Activated T-cell treated with anti-CD3 and anti-CD28 coated beads, Interleukin-2, amount 50 U/mL, for 1 hour (primary cell): ENCODE measurements around the gene PAN2.
"Not testable (repeated sequence)": the region's sequence is repeated elsewhere in the genome, so short reads cannot be mapped to it uniquely, and the experiment has no call there.

Experiments
- DNase-seq: peaks from one replicate; pipeline ENCODE4 v3.0.0-alpha.2; 2020

PAN2 gene, protein sequence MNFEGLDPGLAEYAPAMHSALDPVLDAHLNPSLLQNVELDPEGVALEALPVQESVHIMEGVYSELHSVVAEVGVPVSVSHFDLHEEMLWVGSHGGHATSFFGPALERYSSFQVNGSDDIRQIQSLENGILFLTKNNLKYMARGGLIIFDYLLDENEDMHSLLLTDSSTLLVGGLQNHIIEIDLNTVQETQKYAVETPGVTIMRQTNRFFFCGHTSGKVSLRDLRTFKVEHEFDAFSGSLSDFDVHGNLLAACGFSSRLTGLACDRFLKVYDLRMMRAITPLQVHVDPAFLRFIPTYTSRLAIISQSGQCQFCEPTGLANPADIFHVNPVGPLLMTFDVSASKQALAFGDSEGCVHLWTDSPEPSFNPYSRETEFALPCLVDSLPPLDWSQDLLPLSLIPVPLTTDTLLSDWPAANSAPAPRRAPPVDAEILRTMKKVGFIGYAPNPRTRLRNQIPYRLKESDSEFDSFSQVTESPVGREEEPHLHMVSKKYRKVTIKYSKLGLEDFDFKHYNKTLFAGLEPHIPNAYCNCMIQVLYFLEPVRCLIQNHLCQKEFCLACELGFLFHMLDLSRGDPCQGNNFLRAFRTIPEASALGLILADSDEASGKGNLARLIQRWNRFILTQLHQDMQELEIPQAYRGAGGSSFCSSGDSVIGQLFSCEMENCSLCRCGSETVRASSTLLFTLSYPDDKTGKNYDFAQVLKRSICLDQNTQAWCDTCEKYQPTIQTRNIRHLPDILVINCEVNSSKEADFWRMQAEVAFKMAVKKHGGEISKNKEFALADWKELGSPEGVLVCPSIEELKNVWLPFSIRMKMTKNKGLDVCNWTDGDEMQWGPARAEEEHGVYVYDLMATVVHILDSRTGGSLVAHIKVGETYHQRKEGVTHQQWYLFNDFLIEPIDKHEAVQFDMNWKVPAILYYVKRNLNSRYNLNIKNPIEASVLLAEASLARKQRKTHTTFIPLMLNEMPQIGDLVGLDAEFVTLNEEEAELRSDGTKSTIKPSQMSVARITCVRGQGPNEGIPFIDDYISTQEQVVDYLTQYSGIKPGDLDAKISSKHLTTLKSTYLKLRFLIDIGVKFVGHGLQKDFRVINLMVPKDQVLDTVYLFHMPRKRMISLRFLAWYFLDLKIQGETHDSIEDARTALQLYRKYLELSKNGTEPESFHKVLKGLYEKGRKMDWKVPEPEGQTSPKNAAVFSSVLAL

DNA sequence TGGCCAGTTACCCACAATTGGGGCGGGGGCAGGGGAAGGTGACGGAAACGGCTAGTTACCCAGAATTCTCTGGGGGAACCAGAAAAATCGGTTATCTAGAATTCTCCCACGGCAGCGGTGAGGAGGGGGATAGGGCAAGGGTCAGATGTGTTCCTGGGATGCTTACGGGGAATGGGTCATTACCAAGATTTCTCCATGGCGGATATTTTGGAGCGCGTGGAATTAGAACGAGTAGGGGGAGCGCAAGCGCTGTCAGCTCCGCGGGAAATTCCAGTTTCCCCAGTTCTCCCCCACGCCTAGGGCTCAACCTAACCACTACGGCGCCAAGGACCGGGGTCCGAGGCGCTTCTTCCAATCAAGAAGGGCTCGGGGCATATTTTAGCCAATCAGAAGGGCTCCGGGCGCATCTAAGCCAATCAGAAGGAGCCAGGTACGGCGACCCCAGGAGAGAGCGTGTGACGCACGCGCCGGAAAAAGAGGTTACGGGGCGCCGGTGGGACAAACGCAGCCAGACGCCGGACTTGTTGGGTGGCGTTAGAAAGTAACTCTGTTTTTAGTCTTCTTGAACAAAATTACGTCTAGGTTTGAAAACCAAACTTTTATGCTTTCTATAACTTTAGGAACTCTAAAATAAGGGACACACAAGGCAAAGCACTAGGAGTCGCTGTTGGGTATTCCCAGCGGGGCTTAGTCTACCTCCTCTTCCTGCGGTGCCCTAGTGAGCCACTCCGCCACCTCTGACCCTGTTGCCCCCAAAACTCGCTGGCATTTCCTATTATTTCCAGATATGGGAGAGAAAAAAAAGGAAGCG lies at the start of gene PAN2:
Gene PAN2 (minus strand): TSS at position 322 of the 811 bp plus-strand sequence. CDS start 906 bp downstream, outside the sequence.
- peak; percentile 89 for DNase-seq

DNA sequence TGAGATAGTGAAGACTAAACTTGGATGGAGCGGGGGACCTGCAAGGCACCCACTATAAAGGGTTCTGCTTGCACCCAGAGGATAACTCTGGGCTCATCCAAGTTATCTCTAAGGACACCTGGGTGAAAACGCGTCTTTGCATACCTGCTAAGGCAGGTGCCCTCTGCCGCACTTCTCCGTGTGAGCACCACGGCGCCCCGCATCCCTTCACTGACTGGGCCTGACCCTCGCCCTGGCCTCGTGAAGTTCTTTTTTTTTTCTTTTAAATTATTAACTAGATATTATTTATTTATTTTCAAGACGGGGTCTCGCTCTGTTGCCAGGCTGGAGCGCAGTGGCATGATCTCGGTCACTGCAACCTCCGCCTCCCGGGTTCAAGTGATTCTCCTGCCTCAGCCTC lies 48.8 kb upstream of the PAN2 start:
- no peak for DNase-seq

GRCh38 chr12:56377989-56378316 lies 44.2 kb upstream of the PAN2 start:
- DNase-seq: no peak

- DNase-seq: no peak
Observed at GRCh38 chr12:56377310-56377988, 43.6 kb upstream of the PAN2 start.

DNA sequence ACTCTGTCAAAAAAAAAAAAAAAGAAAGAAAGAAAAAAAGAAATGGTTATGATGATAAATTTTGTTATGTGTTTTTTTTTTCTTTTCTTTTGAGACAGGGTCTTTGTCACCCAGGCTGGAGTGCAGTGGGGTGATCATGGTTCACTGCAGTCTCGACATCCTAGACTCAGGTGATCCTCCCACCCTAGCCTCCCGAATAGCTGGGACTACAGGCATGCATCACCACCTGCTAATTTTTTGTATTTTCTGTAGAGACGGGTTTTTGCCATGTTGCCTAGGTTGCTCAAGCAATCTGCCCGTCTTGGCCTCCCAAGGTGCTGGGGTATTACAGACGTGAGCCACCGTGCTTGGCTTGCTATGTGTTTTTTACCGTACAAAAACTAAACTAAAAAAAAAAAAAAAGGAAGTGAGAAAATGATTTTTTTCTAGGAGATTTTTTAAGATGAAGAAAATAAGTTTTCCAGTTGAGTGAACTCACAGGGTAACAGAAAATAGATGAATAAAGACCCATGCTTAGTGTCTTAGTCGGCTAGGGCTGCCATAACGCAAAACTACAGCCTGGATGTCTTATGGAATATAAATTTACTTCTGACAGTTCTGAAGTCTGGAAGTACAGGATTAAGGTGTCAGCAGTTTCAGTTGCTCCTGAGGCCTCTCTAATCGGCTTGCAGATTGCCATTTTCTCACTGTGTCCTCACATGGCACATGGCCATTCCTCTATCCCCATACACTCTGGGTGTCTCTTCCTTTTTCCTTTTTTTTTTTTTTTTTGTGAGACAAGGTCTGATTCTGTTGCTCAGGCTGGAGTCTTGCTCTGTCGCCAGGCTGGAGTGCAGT lies 42.0 kb upstream of the PAN2 start:
- DNase-seq: no peak

- DNase-seq: no peak
Observed at GRCh38 chr12:56374726-56375597, 41.2 kb upstream of the PAN2 start.

- DNase-seq: no peak
Observed at GRCh38 chr12:56373515-56373914, 39.7 kb upstream of the PAN2 start.

GRCh38 chr12:56366948-56367347 lies 33.1 kb upstream of the PAN2 start:
- no peak for DNase-seq

DNA sequence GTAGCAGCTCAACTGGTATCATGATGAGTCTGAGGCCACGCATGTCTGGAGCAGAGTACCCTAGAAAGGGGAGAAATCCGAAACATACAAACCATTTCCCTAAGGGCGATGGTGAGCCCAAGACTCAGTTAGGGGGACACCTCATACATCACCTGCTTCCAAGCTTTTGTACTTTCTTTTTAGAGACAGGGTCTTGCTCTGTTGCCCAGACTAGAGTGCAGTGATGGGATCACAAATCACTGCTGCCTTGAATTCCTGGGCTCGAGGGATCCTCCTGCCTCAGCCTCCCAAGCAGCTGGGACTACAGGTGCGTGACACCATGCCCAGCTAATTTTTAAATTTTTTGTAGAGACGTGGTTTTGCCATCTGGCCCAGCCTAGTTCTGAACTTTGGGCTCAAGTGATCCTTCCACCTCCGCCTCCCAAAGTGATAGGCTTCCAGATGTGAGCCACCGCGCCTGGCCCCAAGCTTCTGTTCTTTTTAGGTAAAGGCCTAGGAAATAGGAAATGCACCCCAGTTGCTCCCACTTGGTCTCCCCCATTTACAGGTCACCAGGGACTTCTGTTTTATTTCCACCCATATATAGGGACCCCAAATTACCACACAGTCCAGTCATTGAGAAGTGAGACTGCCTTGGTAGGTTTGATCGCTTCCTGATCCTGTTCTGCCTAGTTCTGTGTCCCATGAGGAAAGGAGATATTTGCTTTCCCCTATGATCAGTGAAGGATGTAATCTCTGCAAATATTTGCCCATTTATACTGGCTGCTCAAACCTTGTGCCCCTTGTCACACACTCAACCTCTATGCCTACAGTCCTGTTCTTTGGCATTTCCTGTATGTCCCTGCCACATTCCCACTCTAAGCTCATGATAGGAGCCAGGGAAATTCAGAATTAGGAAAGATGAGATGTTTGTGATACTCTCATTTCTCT lies 28.6 kb upstream of the PAN2 start, which contains the start of gene APOF:
Gene APOF (minus strand): TSS at position 728 of the 930 bp plus-strand sequence. CDS start 112 bp downstream, at position 616.
- DNase-seq: no peak

DNA sequence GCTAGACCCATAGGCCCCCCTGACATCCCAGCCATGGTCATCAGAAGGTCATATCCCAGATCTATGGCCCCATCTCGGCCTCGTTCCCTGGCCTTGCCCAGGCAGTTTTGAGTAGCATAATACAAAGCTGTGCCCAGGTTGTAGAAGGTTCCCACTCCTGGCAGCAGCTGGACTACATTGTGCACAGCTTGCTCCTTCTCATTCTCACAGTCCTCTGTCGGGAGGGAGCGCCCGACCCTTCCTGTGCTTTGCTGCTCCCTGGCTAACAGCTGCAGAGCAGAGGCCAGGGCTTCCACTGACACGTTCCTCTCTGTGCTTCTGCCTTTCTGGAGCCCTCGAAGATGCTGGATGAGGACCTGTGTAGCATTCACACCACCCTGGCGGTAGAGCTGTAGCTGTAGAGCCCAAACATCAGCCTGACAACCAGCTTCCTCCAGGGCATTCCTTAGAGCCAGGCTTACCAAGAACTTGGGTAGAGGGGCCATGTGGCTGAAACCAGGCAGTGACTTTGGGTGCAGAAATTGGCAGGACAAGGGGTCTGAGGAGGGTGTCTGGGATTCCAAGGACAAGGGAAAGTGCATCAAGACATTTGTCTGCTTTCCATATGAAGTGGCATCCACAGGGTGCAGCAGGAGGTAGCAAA lies 27.8 kb upstream of the PAN2 start:
- no peak for DNase-seq

- DNase-seq: peak; percentile 99
Observed at GRCh38 chr12:56359851-56360767, 26.3 kb upstream of the PAN2 start, which contains the start of gene STAT2. TSS of gene STAT2 (minus strand) at chr12:56360107. CDS start at chr12:56356571, 3,536 bp downstream.

- DNase-seq: no peak
Observed at GRCh38 chr12:56358836-56359532, 25.2 kb upstream of the PAN2 start.

DNA sequence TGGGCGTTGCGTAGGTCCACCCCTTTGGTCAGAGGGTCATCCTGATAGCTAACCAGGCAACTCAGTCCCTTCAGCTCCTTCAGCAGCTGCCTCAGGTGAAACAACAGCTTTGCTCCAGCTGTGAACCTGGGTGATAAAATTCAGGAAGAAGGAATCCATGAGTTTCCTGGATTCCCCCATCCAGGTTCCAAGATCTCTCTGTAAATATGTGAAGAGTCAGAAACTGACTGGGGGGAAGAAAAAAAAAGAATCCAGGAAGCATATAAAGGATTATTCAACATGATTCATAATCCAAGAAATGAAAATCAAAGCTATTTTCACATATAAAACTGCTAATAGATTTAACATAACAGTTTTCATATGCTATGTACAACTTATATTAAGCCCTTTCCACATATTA lies 17.5 kb upstream of the PAN2 start:
- no peak for DNase-seq

GRCh38 chr12:56350662-56351061 lies 16.9 kb upstream of the PAN2 start:
- DNase-seq: no peak

- DNase-seq: no peak
Observed at GRCh38 chr12:56348776-56349175, 15.0 kb upstream of the PAN2 start.

- not testable (repeated sequence) for DNase-seq
Observed at GRCh38 chr12:56347255-56347654, 13.5 kb upstream of the PAN2 start.
